GM23338 (cell line): ENCODE data around the gene UGT1A10. TPM values are rescaled to one million over a fixed set of nuclear protein-coding genes. Genes with fewer than 3 reads are reported as not detected.

Experiments
- ATAC-seq: fragments of 200-7000 bp; cut with Tn5 transposase; 3 replicates; pipeline ENCODE4 v1.9.1; 2020
- DNase-seq: peaks from one replicate; pipeline ENCODE4 v3.0.0-alpha.2; 2015; ENCODE audit warnings: low spot score
- H2AFZ ChIP-seq: fragments of 200-600 bp; sonication (generic); 2 replicates; pipeline ENCODE4 v1.8.0; 2016; ENCODE audit warnings: antibody characterized with exemption, mild to moderate bottlenecking, moderate library complexity
- H3F3A ChIP-seq: fragments of 200-600 bp; sonication (generic); replicated peaks from 2 replicates; pipeline ENCODE4 v1.8.0; 2017; ENCODE audit warnings: antibody characterized with exemption, mixed run types, low read depth
- H3K27ac ChIP-seq: fragments of 200-600 bp; sonication (generic); 2 replicates; pipeline ENCODE4 v1.6.1; 2016; ENCODE audit warnings: low read depth
- H3K27me3 ChIP-seq: fragments of 200-600 bp; sonication (generic); 2 replicates; pipeline ENCODE4 v1.8.0; 2016; ENCODE audit warnings: mild to moderate bottlenecking, mixed run types, moderate library complexity; ENCODE audit not compliant: insufficient read depth
- H3K36me3 ChIP-seq: fragments of 200-600 bp; sonication (generic); 2 replicates; pipeline ENCODE4 v1.8.0; 2016; ENCODE audit warnings: mild to moderate bottlenecking; ENCODE audit not compliant: insufficient read depth
- H3K4me1 ChIP-seq: fragments of 200-600 bp; sonication (generic); 2 replicates; pipeline ENCODE4 v1.8.0; 2016; ENCODE audit warnings: mild to moderate bottlenecking, moderate library complexity; ENCODE audit not compliant: insufficient read depth
- H3K4me2 ChIP-seq: fragments of 200-600 bp; sonication (generic); 2 replicates; pipeline ENCODE4 v1.7.1; 2017; ENCODE audit warnings: mixed run types
- H3K4me3 ChIP-seq: fragments of 200-600 bp; sonication (generic); 2 replicates; pipeline ENCODE4 v1.6.1; 2016; ENCODE audit warnings: mixed run types
- H3K79me2 ChIP-seq: fragments of 200-600 bp; sonication (generic); replicated peaks from 2 replicates; pipeline ENCODE4 v1.8.0; 2017; ENCODE audit warnings: mild to moderate bottlenecking; ENCODE audit not compliant: insufficient read depth
- H3K9me2 ChIP-seq: fragments of 200-600 bp; sonication (generic); 2 replicates; pipeline ENCODE4 v1.8.0; 2017; ENCODE audit not compliant: insufficient read depth
- H4K20me1 ChIP-seq: fragments of 200-600 bp; sonication (generic); replicated peaks from 2 replicates; pipeline ENCODE4 v1.8.0; 2017; ENCODE audit warnings: mild to moderate bottlenecking; ENCODE audit not compliant: insufficient read depth
- H3K27ac Mint-ChIP-seq: 2 replicates; pipeline ENCODE4 v1.8.0; 2020; ENCODE audit warnings: inconsistent platforms, mild to moderate bottlenecking, moderate library complexity, mixed read lengths
- H3K27me3 Mint-ChIP-seq: 3 replicates; pipeline ENCODE4 v1.8.0; 2022; ENCODE audit warnings: low read depth, mild to moderate bottlenecking, moderate library complexity, mixed read lengths, inconsistent platforms; ENCODE audit not compliant: insufficient read depth, poor library complexity
- H3K36me3 Mint-ChIP-seq: 3 replicates; pipeline ENCODE4 v1.8.0; 2021; ENCODE audit warnings: low read depth, mild to moderate bottlenecking, inconsistent platforms, moderate library complexity, mixed read lengths
- H3K4me1 Mint-ChIP-seq: 3 replicates; pipeline ENCODE4 v1.8.0; 2020; ENCODE audit warnings: mild to moderate bottlenecking, inconsistent platforms, mixed read lengths
- H3K4me3 Mint-ChIP-seq: 3 replicates; pipeline ENCODE4 v1.8.0; 2021; ENCODE audit warnings: moderate library complexity, mild to moderate bottlenecking, inconsistent platforms, mixed read lengths
- H3K9me3 Mint-ChIP-seq: 3 replicates; pipeline ENCODE4 v1.8.0; 2020; ENCODE audit warnings: moderate library complexity, mild to moderate bottlenecking, inconsistent platforms, mixed read lengths
- ETS1 ChIP-seq: IDR thresholded peaks from 2 replicates; pipeline ENCODE4 v1.6.1; 2016; ENCODE audit warnings: antibody characterized with exemption
- EZH2 ChIP-seq: fragments of 200-600 bp; sonication (generic); IDR thresholded peaks from one replicate; pipeline ENCODE4 v1.8.0; 2017; ENCODE audit warnings: antibody characterized with exemption, mild to moderate bottlenecking, low read depth; ENCODE audit not compliant: unreplicated experiment
- JUNB ChIP-seq: IDR thresholded peaks from one replicate; pipeline ENCODE4 v1.6.1; 2016; ENCODE audit warnings: antibody characterized with exemption; ENCODE audit not compliant: unreplicated experiment
- NANOG ChIP-seq: IDR thresholded peaks from 2 replicates; pipeline ENCODE4 v1.6.1; 2016; ENCODE audit warnings: antibody characterized with exemption, borderline replicate concordance
- STAT1 ChIP-seq: IDR thresholded peaks from one replicate; pipeline ENCODE4 v1.6.1; 2016; ENCODE audit warnings: antibody characterized with exemption; ENCODE audit not compliant: unreplicated experiment
- ZNF331 ChIP-seq: fragments of 250-450 bp; sonication (Bioruptor Pico); IDR thresholded peaks from 2 replicates; pipeline ENCODE4 v1.5.0; 2020; ENCODE audit warnings: low read depth, mild to moderate bottlenecking, moderate library complexity
- ZNF462 ChIP-seq: fragments of 250-450 bp; sonication (Bioruptor Pico); IDR thresholded peaks from 2 replicates; pipeline ENCODE4 v1.5.0; 2020; ENCODE audit warnings: mild to moderate bottlenecking, moderate library complexity
- polyA plus RNA-seq: library from polyadenylated mRNA; unstranded; fragments of >200 nt; fragmentation: Nextera tagmentation; extraction: Ambion mirVana; gene quantifications from 2 replicates; pipeline ENCODE4 v1.2.1, GENCODE V29; 2016
- total RNA-seq: library from RNA; depleted of rRNA; stranded (reverse); fragments of >200 nt; shearing (Covaris generic); gene quantifications from 2 replicates; pipeline ENCODE4 v1.2.3, GENCODE V29; 2014
- TF ChIP-seq, protein P1 (sequence below): IDR thresholded peaks from one replicate; pipeline ENCODE4 v1.6.1; 2018; ENCODE audit warnings: antibody characterized with exemption; ENCODE audit not compliant: unreplicated experiment

UGT1A10 gene
- total and polyA plus RNA-seq, 2 experiments from 2014 or later: not detected

DNA sequence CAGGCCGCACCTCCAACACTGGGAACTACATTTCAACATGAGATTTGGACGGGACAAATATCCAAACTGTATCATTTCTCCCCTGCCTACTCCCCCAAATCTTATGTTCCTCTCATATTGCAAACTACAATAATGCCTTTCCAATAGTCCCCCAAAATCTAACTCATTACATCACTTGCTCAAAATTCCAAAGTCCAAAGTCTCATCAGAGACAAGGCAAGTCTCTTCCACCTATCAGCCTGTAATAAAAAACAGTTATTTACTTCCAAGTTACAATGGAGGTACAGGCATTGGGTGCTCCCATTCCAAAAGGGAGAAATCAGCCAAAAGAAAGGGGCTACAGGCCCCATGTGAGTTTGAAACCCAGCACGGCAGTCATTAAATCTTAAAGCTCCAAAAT lies 31.4 kb upstream of the UGT1A10 start (continued):
- TF ChIP-seq ZNF331 (CRISPR knock-in tag) (no peak), EZH2 (no peak), ETS1 (no peak), JUNB (no peak)
- TF ChIP-seq, protein P1, sequence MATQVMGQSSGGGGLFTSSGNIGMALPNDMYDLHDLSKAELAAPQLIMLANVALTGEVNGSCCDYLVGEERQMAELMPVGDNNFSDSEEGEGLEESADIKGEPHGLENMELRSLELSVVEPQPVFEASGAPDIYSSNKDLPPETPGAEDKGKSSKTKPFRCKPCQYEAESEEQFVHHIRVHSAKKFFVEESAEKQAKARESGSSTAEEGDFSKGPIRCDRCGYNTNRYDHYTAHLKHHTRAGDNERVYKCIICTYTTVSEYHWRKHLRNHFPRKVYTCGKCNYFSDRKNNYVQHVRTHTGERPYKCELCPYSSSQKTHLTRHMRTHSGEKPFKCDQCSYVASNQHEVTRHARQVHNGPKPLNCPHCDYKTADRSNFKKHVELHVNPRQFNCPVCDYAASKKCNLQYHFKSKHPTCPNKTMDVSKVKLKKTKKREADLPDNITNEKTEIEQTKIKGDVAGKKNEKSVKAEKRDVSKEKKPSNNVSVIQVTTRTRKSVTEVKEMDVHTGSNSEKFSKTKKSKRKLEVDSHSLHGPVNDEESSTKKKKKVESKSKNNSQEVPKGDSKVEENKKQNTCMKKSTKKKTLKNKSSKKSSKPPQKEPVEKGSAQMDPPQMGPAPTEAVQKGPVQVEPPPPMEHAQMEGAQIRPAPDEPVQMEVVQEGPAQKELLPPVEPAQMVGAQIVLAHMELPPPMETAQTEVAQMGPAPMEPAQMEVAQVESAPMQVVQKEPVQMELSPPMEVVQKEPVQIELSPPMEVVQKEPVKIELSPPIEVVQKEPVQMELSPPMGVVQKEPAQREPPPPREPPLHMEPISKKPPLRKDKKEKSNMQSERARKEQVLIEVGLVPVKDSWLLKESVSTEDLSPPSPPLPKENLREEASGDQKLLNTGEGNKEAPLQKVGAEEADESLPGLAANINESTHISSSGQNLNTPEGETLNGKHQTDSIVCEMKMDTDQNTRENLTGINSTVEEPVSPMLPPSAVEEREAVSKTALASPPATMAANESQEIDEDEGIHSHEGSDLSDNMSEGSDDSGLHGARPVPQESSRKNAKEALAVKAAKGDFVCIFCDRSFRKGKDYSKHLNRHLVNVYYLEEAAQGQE: no peak

GRCh38 chr2:233605680-233606079 lies 30.6 kb upstream of the UGT1A10 start:
- TF ChIP-seq NANOG (no peak), ZNF331 (CRISPR knock-in tag) (no peak), JUNB (no peak), ZNF462 (CRISPR knock-in tag) (no peak), EZH2 (no peak), STAT1 (no peak)
- Histone ChIP-seq H3K27me3 (no peaks in the 10 kb centered on the region), H3K4me2 (no peak overlapping the region), H3F3A (no peaks in the 10 kb centered on the region), H3K9me2 (no peaks in the 10 kb centered on the region; the same call in 1 of the 2 replicates), H3K27ac (no peak overlapping the region), H3K4me3 (no peak overlapping the region), H3K4me1 (no peaks in the 10 kb centered on the region), H3K36me3 (no peaks in the 10 kb centered on the region), H3K79me2 (no peaks in the 10 kb centered on the region), H4K20me1 (no peaks in the 10 kb centered on the region), H2AFZ (no peak overlapping the region)
- Mint-ChIP-seq H3K9me3 (peaks cover 12% of the 10 kb centered on the region; the same call in 2 of the 3 replicates), H3K27me3 (peaks cover 2% of the 10 kb centered on the region), H3K36me3 (no peaks in the 10 kb centered on the region), H3K4me3 (no peak overlapping the region), H3K27ac (no peak overlapping the region), H3K4me1 (no peaks in the 10 kb centered on the region)
- no peak for ATAC-seq
- no peak for DNase-seq
